ELF-1 (cell line): ENCODE data around the gene FAM169A.
"Not testable (repeated sequence)": the region's sequence is repeated elsewhere in the genome, so short reads cannot be mapped to it uniquely, and the experiment has no call there.

Source experiments
- DNase-seq: peaks from one replicate; pipeline ENCODE4 v3.0.0-alpha.2; 2016; ENCODE audit warnings: low read depth, low spot score

FAM169A gene

GRCh38 chr5:74865804-74866595, at the start of gene FAM169A:
TSS of gene FAM169A (minus strand) at chr5:74866387. CDS start at chr5:74841676, 24,711 bp downstream.
- peak; percentile 65 for DNase-seq

- no peak for DNase-seq
Observed at GRCh38 chr5:74915488-74915887, 49.3 kb upstream of the FAM169A start.

- not testable (repeated sequence) for DNase-seq
Observed at GRCh38 chr5:74911421-74911820, 45.2 kb upstream of the FAM169A start.

GRCh38 chr5:74909888-74910287, 43.7 kb upstream of the FAM169A start:
- DNase-seq, result not testable (repeated sequence)

GRCh38 chr5:74908237-74908636, 42.0 kb upstream of the FAM169A start:
- not testable (repeated sequence) for DNase-seq

- not testable (repeated sequence) for DNase-seq
Observed at GRCh38 chr5:74904713-74905112, 38.5 kb upstream of the FAM169A start.

- DNase-seq, result peak; percentile 84
Observed at GRCh38 chr5:74903165-74903787, 37.1 kb upstream of the FAM169A start.

GRCh38 chr5:74897049-74897448, 30.9 kb upstream of the FAM169A start:
- peak; percentile 7 for DNase-seq

- DNase-seq, result no peak
Observed at GRCh38 chr5:74895906-74896305, 29.7 kb upstream of the FAM169A start.

- DNase-seq, result no peak
Observed at GRCh38 chr5:74894351-74894750, 28.2 kb upstream of the FAM169A start.

GRCh38 chr5:74892921-74893320, 26.7 kb upstream of the FAM169A start:
- no peak for DNase-seq

GRCh38 chr5:74889523-74890105, 23.4 kb upstream of the FAM169A start:
- DNase-seq, result peak; percentile 60

GRCh38 chr5:74888117-74888516, 21.9 kb upstream of the FAM169A start:
- DNase-seq, result no peak

- DNase-seq, result no peak
Observed at GRCh38 chr5:74885170-74885569, 19.0 kb upstream of the FAM169A start.

- peak; percentile 78 for DNase-seq
Observed at GRCh38 chr5:74882379-74883134, 16.4 kb upstream of the FAM169A start.

- no peak for DNase-seq
Observed at GRCh38 chr5:74877624-74878304, 11.6 kb upstream of the FAM169A start.

- no peak for DNase-seq
Observed at GRCh38 chr5:74875994-74876791, 10.0 kb upstream of the FAM169A start.

- no peak for DNase-seq
Observed at GRCh38 chr5:74873525-74874249, 7.5 kb upstream of the FAM169A start.

GRCh38 chr5:74870299-74871067, 4.3 kb upstream of the FAM169A start:
- DNase-seq, result no peak
